OCI-LY1 (cell line): ENCODE measurements around the gene POLL.

Experiments used
- H2AFZ ChIP-seq: fragments of 200-600 bp; sonication (generic), shearing (Covaris generic); 2 replicates; pipeline ENCODE4 v1.6.0; 2014; ENCODE audit warnings: antibody characterized with exemption, mild to moderate bottlenecking, low read length
- H3F3A ChIP-seq: fragments of 200-600 bp; sonication (generic), shearing (Covaris generic); 2 replicates; pipeline ENCODE4 v1.6.0; 2014; ENCODE audit warnings: mild to moderate bottlenecking, antibody characterized with exemption, low read length, moderate library complexity; ENCODE audit not compliant: insufficient read depth
- H3K27ac ChIP-seq: fragments of 200-600 bp; sonication (generic); 2 replicates; pipeline ENCODE4 v1.5.1; 2014; ENCODE audit warnings: low read length, mixed run types, mild to moderate bottlenecking, low read depth; ENCODE audit not compliant: poor library complexity, severe bottlenecking
- H3K27me3 ChIP-seq: fragments of 200-600 bp; sonication (generic); 2 replicates; pipeline ENCODE4 v1.6.0; 2014; ENCODE audit warnings: antibody characterized with exemption, mild to moderate bottlenecking, low read length, moderate library complexity; ENCODE audit not compliant: insufficient read depth
- H3K36me3 ChIP-seq: fragments of 200-600 bp; sonication (generic); 2 replicates; pipeline ENCODE4 v1.6.1; 2014; ENCODE audit warnings: mild to moderate bottlenecking, antibody characterized with exemption, low read length, moderate library complexity, mixed read lengths; ENCODE audit not compliant: insufficient read depth
- H3K4me1 ChIP-seq: fragments of 200-600 bp; sonication (generic); 2 replicates; pipeline ENCODE4 v1.5.1; 2014; ENCODE audit warnings: mild to moderate bottlenecking, low read length, moderate library complexity; ENCODE audit not compliant: insufficient read depth, severe bottlenecking
- H3K4me2 ChIP-seq: fragments of 200-600 bp; sonication (generic), shearing (Covaris generic); 2 replicates; pipeline ENCODE4 v1.6.1; 2014; ENCODE audit warnings: low read length
- H3K4me3 ChIP-seq: fragments of 200-600 bp; sonication (generic); 2 replicates; pipeline ENCODE4 v1.5.1; 2014; ENCODE audit warnings: low read length, low read depth, mild to moderate bottlenecking, mixed read lengths; ENCODE audit not compliant: poor library complexity, severe bottlenecking
- H3K79me2 ChIP-seq: fragments of 200-600 bp; shearing (Covaris generic); 2 replicates; pipeline ENCODE4 v1.6.1; 2016; ENCODE audit warnings: mixed run types, low read length, mixed read lengths; ENCODE audit not compliant: insufficient read depth
- H3K9ac ChIP-seq: fragments of 200-600 bp; sonication (generic), shearing (Covaris generic); 2 replicates; pipeline ENCODE4 v1.6.1; 2014; ENCODE audit warnings: mild to moderate bottlenecking, low read length, mixed read lengths
- H3K9me2 ChIP-seq: fragments of 200-600 bp; sonication (generic), shearing (Covaris generic); 2 replicates; pipeline ENCODE4 v1.6.1; 2014; ENCODE audit warnings: low read depth, mild to moderate bottlenecking, low read length, mixed read lengths
- H3K9me3 ChIP-seq: fragments of 200-600 bp; shearing (Covaris generic); 2 replicates; pipeline ENCODE4 v1.6.1; 2014; ENCODE audit warnings: low read length, mixed read lengths
- H4K20me1 ChIP-seq: fragments of 200-600 bp; sonication (generic), shearing (Covaris generic); 2 replicates; pipeline ENCODE4 v1.6.0; 2016; ENCODE audit warnings: mild to moderate bottlenecking, low read length; ENCODE audit not compliant: insufficient read depth
- EZH2 ChIP-seq: fragments of 200-600 bp; sonication (generic), shearing (Covaris generic); IDR thresholded peaks from 2 replicates; pipeline ENCODE4 v1.8.0; 2017; ENCODE audit warnings: borderline replicate concordance, mixed run types, mild to moderate bottlenecking, antibody characterized with exemption, low read length, moderate library complexity, mixed read lengths
- TF ChIP-seq, protein P1 (sequence below): fragments of 200-600 bp; sonication (generic), shearing (Covaris generic); IDR thresholded peaks from 2 replicates; pipeline ENCODE4 v1.5.1; 2017; ENCODE audit warnings: mild to moderate bottlenecking, antibody characterized with exemption, low read length, moderate library complexity, mixed read lengths

POLL gene

DNA sequence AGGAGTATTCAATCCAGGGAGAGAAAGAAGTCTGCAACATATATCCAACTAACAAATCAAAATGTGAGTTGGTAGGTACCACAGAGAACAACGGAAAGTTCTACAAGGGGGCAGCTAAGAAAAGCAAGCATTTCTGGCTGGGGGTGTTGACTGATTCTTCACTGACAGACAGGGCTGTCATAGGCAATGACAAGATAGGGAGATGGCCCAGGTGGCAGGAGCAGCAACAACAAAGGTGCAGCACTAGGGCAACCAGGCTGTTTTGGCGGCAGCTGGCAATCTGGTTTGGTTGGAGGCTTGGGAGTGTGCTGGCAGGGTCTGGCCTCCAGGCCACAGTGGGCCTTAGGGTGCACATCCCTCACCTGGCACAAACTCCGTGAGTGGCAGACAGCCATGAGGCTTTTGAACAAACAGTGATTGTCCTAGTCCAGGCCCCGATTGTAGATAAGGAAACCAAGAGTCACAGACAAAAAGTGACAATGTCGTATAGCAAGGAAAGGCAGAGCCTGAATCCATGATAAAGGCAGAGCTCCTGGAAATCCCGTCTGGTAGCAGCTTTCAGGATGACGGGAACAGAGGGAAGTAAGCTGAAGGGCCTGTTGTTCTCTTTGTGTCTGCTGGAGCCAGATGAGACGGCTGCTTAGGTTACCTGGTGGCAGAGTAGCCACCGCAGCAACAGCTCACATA, 28.5 kb upstream of the POLL start:
- peaks cover 15% of the 10 kb centered on the region for H3K4me1 ChIP-seq
- no peaks in the 10 kb centered on the region for H3K9me3 ChIP-seq
- H3K9me2 ChIP-seq: no peaks in the 10 kb centered on the region
- no peaks in the 10 kb centered on the region for H4K20me1 ChIP-seq
- TF ChIP-seq EZH2: no peak
- TF ChIP-seq, protein P1, sequence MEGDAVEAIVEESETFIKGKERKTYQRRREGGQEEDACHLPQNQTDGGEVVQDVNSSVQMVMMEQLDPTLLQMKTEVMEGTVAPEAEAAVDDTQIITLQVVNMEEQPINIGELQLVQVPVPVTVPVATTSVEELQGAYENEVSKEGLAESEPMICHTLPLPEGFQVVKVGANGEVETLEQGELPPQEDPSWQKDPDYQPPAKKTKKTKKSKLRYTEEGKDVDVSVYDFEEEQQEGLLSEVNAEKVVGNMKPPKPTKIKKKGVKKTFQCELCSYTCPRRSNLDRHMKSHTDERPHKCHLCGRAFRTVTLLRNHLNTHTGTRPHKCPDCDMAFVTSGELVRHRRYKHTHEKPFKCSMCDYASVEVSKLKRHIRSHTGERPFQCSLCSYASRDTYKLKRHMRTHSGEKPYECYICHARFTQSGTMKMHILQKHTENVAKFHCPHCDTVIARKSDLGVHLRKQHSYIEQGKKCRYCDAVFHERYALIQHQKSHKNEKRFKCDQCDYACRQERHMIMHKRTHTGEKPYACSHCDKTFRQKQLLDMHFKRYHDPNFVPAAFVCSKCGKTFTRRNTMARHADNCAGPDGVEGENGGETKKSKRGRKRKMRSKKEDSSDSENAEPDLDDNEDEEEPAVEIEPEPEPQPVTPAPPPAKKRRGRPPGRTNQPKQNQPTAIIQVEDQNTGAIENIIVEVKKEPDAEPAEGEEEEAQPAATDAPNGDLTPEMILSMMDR: no peak
- no peaks in the 10 kb centered on the region for H3K79me2 ChIP-seq
- no peak overlapping the region for H3K4me3 ChIP-seq
- no peak overlapping the region for H3K4me2 ChIP-seq
- H2AFZ ChIP-seq: no peak overlapping the region
- H3K27ac ChIP-seq: peak overlapping the region; percentile 68
- H3K9ac ChIP-seq: no peak overlapping the region
- no peaks in the 10 kb centered on the region for H3K27me3 ChIP-seq
- H3K36me3 ChIP-seq: peaks cover 8% of the 10 kb centered on the region; the same call in 1 of the 2 replicates
- no peaks in the 10 kb centered on the region for H3F3A ChIP-seq

DNA sequence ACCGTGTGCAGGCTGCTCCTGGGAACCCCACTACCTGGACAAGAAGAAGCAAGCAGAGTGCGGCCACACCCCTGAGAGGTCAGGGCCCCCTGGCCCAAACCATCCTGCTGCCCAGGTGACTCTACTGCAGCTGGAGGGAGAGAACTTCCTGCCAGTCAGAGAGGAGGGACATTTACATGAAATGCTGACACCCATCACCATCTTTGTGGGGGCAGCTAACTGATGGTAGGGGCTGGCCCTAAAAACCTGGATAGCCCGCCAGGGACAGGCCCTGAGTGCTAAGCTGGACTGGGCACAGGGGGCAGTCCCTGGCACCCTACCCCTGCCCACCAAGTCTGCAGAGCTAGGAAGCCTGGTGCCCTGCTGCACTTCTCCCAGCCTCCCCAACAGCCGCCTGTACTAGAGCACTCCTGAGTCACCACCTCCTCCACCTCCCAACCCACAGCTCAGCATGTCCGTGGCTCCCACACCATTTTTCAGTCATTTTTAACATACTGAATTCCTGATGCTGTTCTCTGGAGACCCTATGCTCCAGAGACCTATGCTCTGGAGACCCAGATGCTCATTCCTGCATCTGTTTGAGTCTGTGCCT, 27.6 kb upstream of the POLL start:
- H3K4me3 ChIP-seq: no peak overlapping the region
- no peaks in the 10 kb centered on the region for H3K9me2 ChIP-seq
- H3F3A ChIP-seq: no peaks in the 10 kb centered on the region
- peaks cover 15% of the 10 kb centered on the region; the same call in 1 of the 2 replicates for H3K36me3 ChIP-seq
- H3K27ac ChIP-seq: no peak overlapping the region
- H2AFZ ChIP-seq: no peak overlapping the region
- no peaks in the 10 kb centered on the region for H3K9me3 ChIP-seq
- H3K79me2 ChIP-seq: no peaks in the 10 kb centered on the region
- TF ChIP-seq, protein P1: no peak
- no peak for TF ChIP-seq EZH2
- no peaks in the 10 kb centered on the region for H4K20me1 ChIP-seq
- H3K27me3 ChIP-seq: no peaks in the 10 kb centered on the region
- no peak overlapping the region for H3K9ac ChIP-seq
- H3K4me1 ChIP-seq: peaks cover 15% of the 10 kb centered on the region
- no peak overlapping the region for H3K4me2 ChIP-seq

DNA sequence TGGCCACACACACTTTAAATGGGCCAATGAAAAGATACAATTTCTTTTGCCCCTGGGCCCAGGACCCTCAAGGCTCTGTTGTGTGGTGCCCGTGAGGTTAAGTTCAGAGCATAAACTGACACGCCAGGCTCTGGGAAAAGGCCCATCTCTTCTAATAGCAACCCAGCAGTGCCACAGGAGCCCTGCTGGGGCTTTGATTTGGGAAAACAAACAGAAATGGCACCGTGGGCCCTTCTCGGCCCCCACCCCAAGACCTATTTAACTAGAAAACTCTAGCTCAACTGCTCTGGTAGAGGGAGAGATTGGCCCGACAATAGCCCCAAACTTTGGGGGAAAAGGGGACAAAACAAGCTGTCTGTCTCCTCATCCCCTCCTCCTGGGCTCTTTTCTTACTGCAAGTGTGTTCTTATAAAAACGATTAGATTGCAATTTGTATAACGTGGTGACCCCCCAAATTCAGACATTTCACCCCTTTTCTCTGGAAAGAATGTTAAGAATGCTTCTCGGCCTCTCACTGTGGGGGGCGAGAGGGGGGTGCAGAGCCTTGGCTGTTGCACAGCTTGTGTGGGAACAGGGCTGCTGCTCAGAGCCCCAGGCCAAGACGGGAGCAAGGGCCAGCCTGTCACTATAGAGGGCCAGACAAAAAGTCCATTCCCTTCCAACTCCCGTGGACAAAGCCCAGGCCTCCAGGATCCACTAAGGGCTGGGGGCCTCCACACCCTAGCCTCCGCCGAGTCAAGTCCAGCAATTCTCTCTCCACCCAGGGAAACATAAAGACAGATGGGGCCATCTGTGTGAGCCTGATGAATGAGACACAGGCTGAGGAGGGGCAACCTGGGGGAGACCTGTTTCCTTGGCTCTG, 26.8 kb upstream of the POLL start:
- H4K20me1 ChIP-seq: no peaks in the 10 kb centered on the region
- no peak overlapping the region for H3K4me2 ChIP-seq
- no peak overlapping the region for H3K4me3 ChIP-seq
- no peaks in the 10 kb centered on the region for H3K9me2 ChIP-seq
- no peaks in the 10 kb centered on the region for H3K27me3 ChIP-seq
- H3K36me3 ChIP-seq: peaks cover 19% of the 10 kb centered on the region; the same call in 1 of the 2 replicates
- H2AFZ ChIP-seq: no peak overlapping the region
- H3K9ac ChIP-seq: no peak overlapping the region
- no peaks in the 10 kb centered on the region for H3K9me3 ChIP-seq
- no peak overlapping the region for H3K27ac ChIP-seq
- H3K4me1 ChIP-seq: peaks cover 15% of the 10 kb centered on the region
- H3F3A ChIP-seq: no peaks in the 10 kb centered on the region
- TF ChIP-seq, protein P1: no peak
- TF ChIP-seq EZH2: no peak
- H3K79me2 ChIP-seq: no peaks in the 10 kb centered on the region
